ENCODE results near the gene ANKS1B.

DNA sequence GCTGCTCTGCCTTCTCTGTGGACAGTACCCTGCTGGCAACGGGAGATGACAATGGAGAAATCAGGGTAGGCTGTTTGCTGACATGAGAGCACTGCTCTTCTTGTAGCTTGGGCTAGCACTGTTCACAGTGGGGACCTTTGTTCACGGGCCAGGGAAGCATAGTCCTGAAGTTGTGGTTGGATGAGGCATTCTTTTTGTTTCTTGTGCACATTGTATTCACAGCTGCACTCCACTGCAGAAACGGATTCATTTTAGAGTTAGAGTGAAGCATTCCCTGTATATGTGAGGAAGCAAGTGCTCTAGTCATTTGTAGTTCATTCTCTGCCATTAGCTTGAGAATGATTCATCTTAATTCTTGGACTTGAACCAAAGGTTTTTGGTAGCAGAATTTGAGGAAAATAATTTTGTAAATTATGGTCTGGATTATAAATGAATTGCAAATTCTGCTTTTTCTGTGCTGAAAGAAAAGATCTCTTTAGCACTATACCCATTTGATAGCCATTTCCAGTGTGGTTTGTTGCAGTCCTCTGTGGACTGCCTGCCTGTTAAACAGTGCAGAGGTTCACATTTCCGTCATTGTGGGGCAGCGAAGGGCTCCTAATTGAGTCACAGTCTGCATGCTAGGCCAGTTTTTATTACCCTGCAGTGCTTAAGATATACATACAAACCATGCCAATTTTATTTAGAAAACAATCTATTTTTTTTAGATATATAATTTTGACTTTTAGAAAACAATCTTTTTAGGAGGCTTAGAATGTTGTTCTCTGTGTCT lies 1259.1 kb downstream of the ANKS1B start:
- TF ChIP-seq POLR2A (IDR thresholded peaks at IDR 0.05; ENCODE audit: low read length) (no peak), GATA1 (IDR thresholded peaks at IDR 0.05; ENCODE audit: low read depth, low read length) (no peak)

Measured in erythroblast (primary cell).